Ishikawa (cell line): ENCODE results near the gene SP5.

Source experiments
- CEBPB ChIP-seq: IDR thresholded peaks from 2 replicates; pipeline ENCODE4 v1.6.1; 2012
- CREB1 ChIP-seq: IDR thresholded peaks from 2 replicates; pipeline ENCODE4 v1.6.1; 2012; ENCODE audit warnings: low read depth
- EGR1 ChIP-seq: IDR thresholded peaks from 2 replicates; pipeline ENCODE4 v1.6.1; 2012
- EP300 ChIP-seq: IDR thresholded peaks from 2 replicates; pipeline ENCODE4 v1.6.1; 2012; ENCODE audit warnings: borderline replicate concordance
- FOXM1 ChIP-seq: IDR thresholded peaks from 2 replicates; pipeline ENCODE4 v1.6.1; 2012; ENCODE audit warnings: low read depth, borderline replicate concordance
- MAX ChIP-seq: IDR thresholded peaks from 2 replicates; pipeline ENCODE4 v1.6.1; 2012
- NFIC ChIP-seq: IDR thresholded peaks from 2 replicates; pipeline ENCODE4 v1.6.1; 2012
- RAD21 ChIP-seq: IDR thresholded peaks from 2 replicates; pipeline ENCODE4 v1.6.1; 2012; ENCODE audit warnings: low read depth
- REST ChIP-seq: IDR thresholded peaks from 2 replicates; pipeline ENCODE4 v1.6.1; 2012; ENCODE audit warnings: low read depth, mild to moderate bottlenecking
- TAF1 ChIP-seq: IDR thresholded peaks from 2 replicates; pipeline ENCODE4 v1.6.1; 2012; ENCODE audit warnings: low read depth, mild to moderate bottlenecking
- TCF12 ChIP-seq: IDR thresholded peaks from 2 replicates; pipeline ENCODE4 v1.6.1; 2012; ENCODE audit warnings: low read depth
- TEAD4 ChIP-seq: IDR thresholded peaks from 2 replicates; pipeline ENCODE4 v1.6.1; 2012
- USF1 ChIP-seq: IDR thresholded peaks from 2 replicates; pipeline ENCODE4 v1.6.1; 2012
- YY1 ChIP-seq: IDR thresholded peaks from 2 replicates; pipeline ENCODE4 v1.6.1; 2012; ENCODE audit warnings: low read depth
- ZBTB7A ChIP-seq: IDR thresholded peaks from 2 replicates; pipeline ENCODE4 v1.6.1; 2012; ENCODE audit warnings: low read depth

The SP5 gene

GRCh38 chr2:170739507-170740046 lies 24.4 kb downstream of the SP5 start:
- TF ChIP-seq NFIC (no peak), TAF1 (no peak), TCF12 (no peak), CREB1 (no peak), MAX (no peak), EP300 (no peak)

- TF ChIP-seq FOXM1 (no peak), TCF12 (no peak), CEBPB (no peak), MAX (0 out of 2 replicates have a peak, but pooled peaks have one; percentile 14), RAD21 (no peak)
Measured at GRCh38 chr2:170740660-170741059, 25.5 kb downstream of the SP5 start.

GRCh38 chr2:170742000-170742399 lies 26.9 kb downstream of the SP5 start:
- TF ChIP-seq TAF1 (no peak), MAX (no peak), NFIC (no peak), EGR1 (no peak), YY1 (no peak), FOXM1 (no peak)

- no peak for TF ChIP-seq REST
- no peak for TF ChIP-seq FOXM1
- TF ChIP-seq TEAD4: no peak
- no peak for TF ChIP-seq CREB1
- TF ChIP-seq MAX: no peak
- TF ChIP-seq EP300: no peak
- no peak for TF ChIP-seq EGR1
- TF ChIP-seq TCF12: no peak
- no peak for TF ChIP-seq TAF1
- TF ChIP-seq USF1: no peak
- no peak for TF ChIP-seq RAD21
- TF ChIP-seq CEBPB: no peak
- TF ChIP-seq NFIC: no peak
- no peak for TF ChIP-seq YY1
- TF ChIP-seq ZBTB7A: no peak
Measured at GRCh38 chr2:170742896-170743529, 27.9 kb downstream of the SP5 start.

- TF ChIP-seq TEAD4 (no peak), ZBTB7A (no peak), CREB1 (no peak), EGR1 (no peak), FOXM1 (no peak), EP300 (no peak), USF1 (no peak), NFIC (no peak), TAF1 (no peak), CEBPB (no peak), RAD21 (no peak), YY1 (no peak)
Measured at GRCh38 chr2:170743530-170744239, 28.5 kb downstream of the SP5 start.

GRCh38 chr2:170744248-170745002 lies 29.3 kb downstream of the SP5 start:
- peak; percentile 58; the same call in 1 of the 2 replicates for TF ChIP-seq CEBPB
- no peak for TF ChIP-seq TEAD4
- TF ChIP-seq ZBTB7A: no peak
- no peak for TF ChIP-seq TCF12
- no peak for TF ChIP-seq TAF1
- no peak for TF ChIP-seq REST
